ENCODE results near the gene SYT3.

GRCh38 chr19:50686310-50687032, 46.8 kb upstream of the SYT3 start:
- TF ChIP-seq EP300 (IDR thresholded peaks at IDR 0.05; ENCODE audit: borderline replicate concordance in 1 of 2, low read depth in 2 of 2, low read length in 2 of 2) (no peak), RNF2 (IDR thresholded peaks at IDR 0.05; ENCODE audit: borderline replicate concordance, low read depth, low read length, missing control alignments, poor library complexity, severe bottlenecking) (no peak), KDM1A (IDR thresholded peaks at IDR 0.05; ENCODE audit: borderline replicate concordance, low read length) (no peak), ZNF274 (IDR thresholded peaks at IDR 0.05; ENCODE audit: borderline replicate concordance, extremely low read depth, low read length) (no peak), POLR2A (IDR thresholded peaks at IDR 0.05; ENCODE audit: control extremely low read depth in 1 of 2, low read depth in 2 of 2, low read length in 2 of 2) (no peak), PHF8 (conservative IDR thresholded peaks at IDR 0.05; ENCODE audit: low read depth, low read length) (no peak)
- TF ChIP-seq, protein P1, sequence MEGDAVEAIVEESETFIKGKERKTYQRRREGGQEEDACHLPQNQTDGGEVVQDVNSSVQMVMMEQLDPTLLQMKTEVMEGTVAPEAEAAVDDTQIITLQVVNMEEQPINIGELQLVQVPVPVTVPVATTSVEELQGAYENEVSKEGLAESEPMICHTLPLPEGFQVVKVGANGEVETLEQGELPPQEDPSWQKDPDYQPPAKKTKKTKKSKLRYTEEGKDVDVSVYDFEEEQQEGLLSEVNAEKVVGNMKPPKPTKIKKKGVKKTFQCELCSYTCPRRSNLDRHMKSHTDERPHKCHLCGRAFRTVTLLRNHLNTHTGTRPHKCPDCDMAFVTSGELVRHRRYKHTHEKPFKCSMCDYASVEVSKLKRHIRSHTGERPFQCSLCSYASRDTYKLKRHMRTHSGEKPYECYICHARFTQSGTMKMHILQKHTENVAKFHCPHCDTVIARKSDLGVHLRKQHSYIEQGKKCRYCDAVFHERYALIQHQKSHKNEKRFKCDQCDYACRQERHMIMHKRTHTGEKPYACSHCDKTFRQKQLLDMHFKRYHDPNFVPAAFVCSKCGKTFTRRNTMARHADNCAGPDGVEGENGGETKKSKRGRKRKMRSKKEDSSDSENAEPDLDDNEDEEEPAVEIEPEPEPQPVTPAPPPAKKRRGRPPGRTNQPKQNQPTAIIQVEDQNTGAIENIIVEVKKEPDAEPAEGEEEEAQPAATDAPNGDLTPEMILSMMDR (IDR thresholded peaks at IDR 0.05; ENCODE audit: control extremely low read depth in 1 of 3, insufficient read depth in 1 of 3, low read depth in 1 of 3, low read length in 3 of 3), result no peak

All from H1 (cell line).